OCI-LY3 (cell line): ENCODE results near the gene MAGI1.

Experiments
- H2AFZ ChIP-seq: fragments of 200-600, 300-600 bp; shearing (Covaris generic); 2 replicates; pipeline ENCODE4 v1.6.0; 2014; ENCODE audit warnings: antibody characterized with exemption, low read depth, low read length
- H3K27ac ChIP-seq: fragments of 200-600, 300-600 bp; sonication (generic); 2 replicates; pipeline ENCODE4 v1.5.1; 2014; ENCODE audit warnings: mild to moderate bottlenecking, low read length, moderate library complexity, mixed read lengths
- H3K27me3 ChIP-seq: fragments of 200-600, 300-600 bp; sonication (generic); 2 replicates; pipeline ENCODE4 v1.6.1; 2014; ENCODE audit warnings: low read depth, low read length, mixed read lengths
- H3K36me3 ChIP-seq: fragments of 200-600, 300-600 bp; sonication (generic); replicated peaks from 2 replicates; pipeline ENCODE3; 2014; ENCODE audit warnings: low read depth, low read length, mixed read lengths
- H3K4me1 ChIP-seq: fragments of 300-600, 200-600 bp; sonication (generic); 2 replicates; pipeline ENCODE4 v1.6.1; 2014; ENCODE audit warnings: low read length, mixed read lengths
- H3K4me2 ChIP-seq: fragments of 200-600, 300-600 bp; sonication (generic); 2 replicates; pipeline ENCODE4 v1.6.1; 2014; ENCODE audit warnings: low read length, mixed read lengths
- H3K4me3 ChIP-seq: fragments of 300-600, 200-600 bp; sonication (generic); 2 replicates; pipeline ENCODE4 v1.5.1; 2014; ENCODE audit warnings: antibody characterized with exemption, mild to moderate bottlenecking, low read length, moderate library complexity
- H3K79me2 ChIP-seq: fragments of 300-600, 200-600 bp; shearing (Covaris generic); 2 replicates; pipeline ENCODE4 v1.6.1; 2014; ENCODE audit warnings: mild to moderate bottlenecking, low read length, mixed read lengths
- H3K9ac ChIP-seq: fragments of 300-600, 200-600 bp; shearing (Covaris generic); 2 replicates; pipeline ENCODE4 v1.6.0; 2014; ENCODE audit warnings: mild to moderate bottlenecking, low read length, moderate library complexity
- H3K9me3 ChIP-seq: fragments of 200-600, 300-600 bp; shearing (Covaris generic); 2 replicates; pipeline ENCODE4 v1.6.1; 2014; ENCODE audit warnings: low read length, mixed read lengths; ENCODE audit not compliant: insufficient read depth
- H4K20me1 ChIP-seq: fragments of 200-600, 300-600 bp; sonication (generic); 2 replicates; pipeline ENCODE4 v1.6.1; 2016; ENCODE audit warnings: low read length, mixed read lengths; ENCODE audit not compliant: insufficient read depth
- EZH2phosphoT487 ChIP-seq: fragments of 200-600 bp; shearing (Covaris generic); IDR thresholded peaks from 2 replicates; pipeline ENCODE4 v1.6.1; 2018; ENCODE audit warnings: antibody characterized with exemption, mixed run types, low read depth
- TF ChIP-seq, protein P1 (sequence below): fragments of 200-600, 300-600 bp; sonication (generic); IDR thresholded peaks from 2 replicates; pipeline ENCODE4 v1.5.1; 2014; ENCODE audit warnings: antibody characterized with exemption, low read length, low read depth

Gene MAGI1

GRCh38 chr3:65899226-65899625 lies 139.5 kb downstream of the MAGI1 start:
- no peaks in the 10 kb centered on the region for H3K9me3 ChIP-seq
- TF ChIP-seq EZH2phosphoT487, result no peak
- TF ChIP-seq, protein P1, sequence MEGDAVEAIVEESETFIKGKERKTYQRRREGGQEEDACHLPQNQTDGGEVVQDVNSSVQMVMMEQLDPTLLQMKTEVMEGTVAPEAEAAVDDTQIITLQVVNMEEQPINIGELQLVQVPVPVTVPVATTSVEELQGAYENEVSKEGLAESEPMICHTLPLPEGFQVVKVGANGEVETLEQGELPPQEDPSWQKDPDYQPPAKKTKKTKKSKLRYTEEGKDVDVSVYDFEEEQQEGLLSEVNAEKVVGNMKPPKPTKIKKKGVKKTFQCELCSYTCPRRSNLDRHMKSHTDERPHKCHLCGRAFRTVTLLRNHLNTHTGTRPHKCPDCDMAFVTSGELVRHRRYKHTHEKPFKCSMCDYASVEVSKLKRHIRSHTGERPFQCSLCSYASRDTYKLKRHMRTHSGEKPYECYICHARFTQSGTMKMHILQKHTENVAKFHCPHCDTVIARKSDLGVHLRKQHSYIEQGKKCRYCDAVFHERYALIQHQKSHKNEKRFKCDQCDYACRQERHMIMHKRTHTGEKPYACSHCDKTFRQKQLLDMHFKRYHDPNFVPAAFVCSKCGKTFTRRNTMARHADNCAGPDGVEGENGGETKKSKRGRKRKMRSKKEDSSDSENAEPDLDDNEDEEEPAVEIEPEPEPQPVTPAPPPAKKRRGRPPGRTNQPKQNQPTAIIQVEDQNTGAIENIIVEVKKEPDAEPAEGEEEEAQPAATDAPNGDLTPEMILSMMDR, result no peak
- no peaks in the 10 kb centered on the region for H3K79me2 ChIP-seq
- no peak overlapping the region for H3K9ac ChIP-seq
- no peak overlapping the region for H3K4me3 ChIP-seq
- H3K27me3 ChIP-seq, result peaks cover 14% of the 10 kb centered on the region; the same call in 1 of the 2 replicates
- H3K36me3 ChIP-seq, result no peaks in the 10 kb centered on the region
- no peaks in the 10 kb centered on the region for H4K20me1 ChIP-seq
- no peak overlapping the region for H2AFZ ChIP-seq
- H3K4me1 ChIP-seq, result no peaks in the 10 kb centered on the region
- H3K27ac ChIP-seq, result no peak overlapping the region
- H3K4me2 ChIP-seq, result no peak overlapping the region

DNA sequence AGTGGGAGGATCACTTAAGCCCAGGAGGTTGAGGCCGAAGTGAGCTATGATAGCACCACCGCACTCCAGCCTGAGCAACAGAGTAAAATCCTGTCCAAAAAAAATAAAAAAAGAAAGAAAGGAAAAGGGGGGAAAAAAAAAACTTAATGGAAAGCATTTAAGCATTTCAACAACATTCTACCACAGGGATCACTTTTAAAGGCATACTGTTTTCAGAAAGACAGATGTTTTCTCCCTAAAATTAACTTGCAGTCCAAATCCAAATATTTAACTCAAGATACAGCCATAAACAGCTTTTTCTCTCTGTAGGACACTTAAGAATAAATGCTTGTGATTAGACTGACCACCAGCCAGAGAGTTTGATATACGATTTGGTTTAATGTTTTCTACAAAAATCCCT lies 141.0 kb downstream of the MAGI1 start:
- Histone ChIP-seq H3K27me3 (peaks cover 14% of the 10 kb centered on the region; the same call in 1 of the 2 replicates), H3K79me2 (no peaks in the 10 kb centered on the region)
- TF ChIP-seq, protein P1, result no peak
- no peak for TF ChIP-seq EZH2phosphoT487

DNA sequence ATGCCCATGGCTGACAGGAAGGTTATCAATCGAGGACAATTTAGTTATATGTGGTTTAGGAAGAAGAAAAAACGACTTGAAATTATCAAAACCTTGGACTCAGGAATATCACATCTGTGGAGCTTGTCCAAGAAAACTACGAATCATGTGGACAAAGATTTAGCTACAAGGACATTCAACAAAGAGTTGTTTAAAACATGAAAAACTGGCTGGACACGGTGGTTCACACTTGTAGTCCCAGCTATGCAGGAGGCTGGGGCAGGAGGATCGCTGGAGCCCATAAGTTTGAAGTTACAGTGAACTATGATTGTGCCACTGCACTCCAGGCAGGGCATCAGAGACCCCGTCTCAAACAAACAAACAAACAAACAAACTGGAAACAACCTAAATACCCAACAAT lies 142.4 kb downstream of the MAGI1 start:
- Histone ChIP-seq H4K20me1 (no peaks in the 10 kb centered on the region), H2AFZ (no peak overlapping the region), H3K36me3 (no peaks in the 10 kb centered on the region), H3K27ac (no peak overlapping the region), H3K4me3 (no peak overlapping the region), H3K9me3 (no peaks in the 10 kb centered on the region), H3K9ac (no peak overlapping the region), H3K27me3 (peaks cover 14% of the 10 kb centered on the region; the same call in 1 of the 2 replicates), H3K79me2 (no peaks in the 10 kb centered on the region), H3K4me2 (no peak overlapping the region), H3K4me1 (no peaks in the 10 kb centered on the region)
- no peak for TF ChIP-seq EZH2phosphoT487
- TF ChIP-seq, protein P1, result no peak

More for the DNA sequence above, 141.0 kb downstream of the MAGI1 start:
- H3K27ac ChIP-seq, result no peak overlapping the region
- no peak overlapping the region for H2AFZ ChIP-seq
- no peak overlapping the region for H3K4me2 ChIP-seq
- H4K20me1 ChIP-seq, result no peaks in the 10 kb centered on the region
- H3K4me1 ChIP-seq, result no peaks in the 10 kb centered on the region
- H3K36me3 ChIP-seq, result no peaks in the 10 kb centered on the region
- no peak overlapping the region for H3K4me3 ChIP-seq
- H3K9me3 ChIP-seq, result no peaks in the 10 kb centered on the region
- H3K9ac ChIP-seq, result no peak overlapping the region

- Histone ChIP-seq H3K36me3 (no peaks in the 10 kb centered on the region), H3K27ac (no peak overlapping the region), H3K4me1 (no peaks in the 10 kb centered on the region), H3K4me3 (no peak overlapping the region), H4K20me1 (no peaks in the 10 kb centered on the region), H2AFZ (no peak overlapping the region), H3K27me3 (peaks cover 14% of the 10 kb centered on the region; the same call in 1 of the 2 replicates), H3K9me3 (no peaks in the 10 kb centered on the region), H3K4me2 (no peak overlapping the region), H3K9ac (no peak overlapping the region), H3K79me2 (no peaks in the 10 kb centered on the region)
- TF ChIP-seq, protein P1, result no peak
- TF ChIP-seq EZH2phosphoT487, result no peak
Measured at GRCh38 chr3:65894679-65895453, 143.9 kb downstream of the MAGI1 start.
